Measurements from ENCODE around the gene NPM3.

DNA sequence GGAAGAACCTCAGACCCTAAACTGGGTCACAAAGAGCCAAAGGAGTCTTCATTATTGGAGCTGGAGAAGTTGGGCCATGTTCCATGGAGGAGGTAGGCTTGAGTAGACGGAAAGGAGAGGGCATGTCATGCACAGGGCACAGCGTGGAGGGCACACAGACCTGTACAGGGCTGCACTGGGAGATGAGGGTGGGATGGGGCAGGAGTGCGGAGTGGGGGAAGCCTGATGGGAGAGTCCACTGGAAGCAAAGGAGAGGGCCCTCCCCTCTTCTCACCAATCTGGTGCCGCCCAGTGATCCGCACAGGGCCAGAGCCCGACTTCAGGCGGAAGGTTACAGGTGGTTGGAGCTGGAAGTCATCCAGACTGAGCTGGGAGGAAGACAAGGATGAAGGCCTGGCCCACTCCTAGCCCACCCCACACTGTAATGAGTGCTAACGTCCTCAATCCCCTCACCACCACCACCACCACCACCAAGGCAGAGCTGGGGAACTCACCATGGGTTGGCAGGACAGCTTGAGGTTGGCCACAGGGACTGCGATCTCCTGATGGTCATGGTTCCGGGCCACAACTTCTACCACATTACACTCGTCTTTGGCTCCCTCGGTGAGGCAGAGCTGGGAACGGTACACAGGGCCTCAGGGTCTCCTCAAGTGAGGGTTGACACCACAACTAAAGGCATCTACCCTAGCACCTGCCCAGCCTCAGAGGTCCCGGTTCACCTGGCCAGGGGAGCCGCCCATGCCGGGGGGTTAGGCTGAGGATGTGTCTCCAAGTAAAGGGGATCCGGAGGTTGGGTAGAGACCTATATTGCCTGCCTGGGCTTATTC is 1.0 kb downstream of the NPM3 start:
- TF ChIP-seq EP300 (IDR thresholded peaks at IDR 0.05): no peak
- TF ChIP-seq, protein P1, sequence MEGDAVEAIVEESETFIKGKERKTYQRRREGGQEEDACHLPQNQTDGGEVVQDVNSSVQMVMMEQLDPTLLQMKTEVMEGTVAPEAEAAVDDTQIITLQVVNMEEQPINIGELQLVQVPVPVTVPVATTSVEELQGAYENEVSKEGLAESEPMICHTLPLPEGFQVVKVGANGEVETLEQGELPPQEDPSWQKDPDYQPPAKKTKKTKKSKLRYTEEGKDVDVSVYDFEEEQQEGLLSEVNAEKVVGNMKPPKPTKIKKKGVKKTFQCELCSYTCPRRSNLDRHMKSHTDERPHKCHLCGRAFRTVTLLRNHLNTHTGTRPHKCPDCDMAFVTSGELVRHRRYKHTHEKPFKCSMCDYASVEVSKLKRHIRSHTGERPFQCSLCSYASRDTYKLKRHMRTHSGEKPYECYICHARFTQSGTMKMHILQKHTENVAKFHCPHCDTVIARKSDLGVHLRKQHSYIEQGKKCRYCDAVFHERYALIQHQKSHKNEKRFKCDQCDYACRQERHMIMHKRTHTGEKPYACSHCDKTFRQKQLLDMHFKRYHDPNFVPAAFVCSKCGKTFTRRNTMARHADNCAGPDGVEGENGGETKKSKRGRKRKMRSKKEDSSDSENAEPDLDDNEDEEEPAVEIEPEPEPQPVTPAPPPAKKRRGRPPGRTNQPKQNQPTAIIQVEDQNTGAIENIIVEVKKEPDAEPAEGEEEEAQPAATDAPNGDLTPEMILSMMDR (IDR thresholded peaks at IDR 0.05): no peak
- TF ChIP-seq POLR2AphosphoS5 (IDR thresholded peaks at IDR 0.05): no peak
- no peak for TF ChIP-seq POLR2A (IDR thresholded peaks at IDR 0.05; ENCODE audit: low read depth)
